Smooth muscle cell (in vitro differentiated cells): ENCODE data around the gene SPRING1. TPM values are rescaled to one million over a fixed set of nuclear protein-coding genes. Genes with fewer than 3 reads are reported as not detected.

Source experiments
- DNase-seq: peaks from one replicate; lab custom pipeline; 2025; ENCODE audit not compliant: unreplicated experiment; lab: John Stamatoyannopoulos, UW
- H2AFZ ChIP-seq: fragments of 200-600 bp; sonication (generic); 2 replicates; pipeline ENCODE4 v1.6.0; 2016; ENCODE audit warnings: antibody characterized with exemption, low read depth, mild to moderate bottlenecking
- H3F3A ChIP-seq: fragments of 200-600 bp; sonication (generic); 2 replicates; pipeline ENCODE4 v1.6.0; 2017; ENCODE audit warnings: antibody characterized with exemption, low read depth
- H3K27ac ChIP-seq: fragments of 200-600 bp; sonication (generic); 2 replicates; pipeline ENCODE4 v1.5.1; 2016; ENCODE audit warnings: low read depth, mild to moderate bottlenecking
- H3K27me3 ChIP-seq: fragments of 200-600 bp; sonication (generic); 2 replicates; pipeline ENCODE4 v1.6.1; 2016; ENCODE audit warnings: low read depth, mild to moderate bottlenecking
- H3K36me3 ChIP-seq: fragments of 200-600 bp; sonication (generic); 2 replicates; pipeline ENCODE4 v1.5.1; 2016; ENCODE audit warnings: low read depth
- H3K4me1 ChIP-seq: fragments of 200-600 bp; sonication (generic); 2 replicates; pipeline ENCODE4 v1.5.1; 2016; ENCODE audit warnings: low read depth
- H3K4me2 ChIP-seq: fragments of 200-600 bp; sonication (generic); 2 replicates; pipeline ENCODE4 v1.6.0; 2016; ENCODE audit warnings: mild to moderate bottlenecking
- H3K4me3 ChIP-seq: fragments of 200-600 bp; sonication (generic); 2 replicates; pipeline ENCODE4 v1.5.1; 2016; ENCODE audit warnings: mild to moderate bottlenecking
- H3K79me2 ChIP-seq: fragments of 200-600 bp; sonication (generic); 2 replicates; pipeline ENCODE4 v1.6.0; 2016; ENCODE audit warnings: low read depth, mild to moderate bottlenecking
- H3K9ac ChIP-seq: fragments of 200-600 bp; sonication (generic); 2 replicates; pipeline ENCODE4 v1.6.0; 2016; ENCODE audit warnings: low read depth
- H3K9me3 ChIP-seq: fragments of 200-600 bp; sonication (generic); replicated peaks from 2 replicates; pipeline ENCODE4 v1.5.1; 2016; ENCODE audit warnings: low read depth
- H4K20me1 ChIP-seq: fragments of 200-600 bp; sonication (generic); 2 replicates; pipeline ENCODE4 v1.6.0; 2016; ENCODE audit warnings: low read depth
- CTCF ChIP-seq: fragments of 200-600 bp; sonication (generic); IDR thresholded peaks from 2 replicates; pipeline ENCODE4 v1.5.1; 2017; ENCODE audit warnings: borderline replicate concordance, mild to moderate bottlenecking, antibody characterized with exemption; ENCODE audit not compliant: insufficient read depth, poor library complexity, severe bottlenecking
- WGBS: methylation state at CpG from one replicate; pipeline ENCODE4 v1.1.7; 2016; ENCODE audit warnings: low lambda C conversion rate; 5-methylcytosine and 5-hydroxymethylcytosine counted together
- polyA plus RNA-seq: library from polyadenylated mRNA; unstranded; fragments of >200 nt; fragmentation: Nextera tagmentation; extraction: Ambion mirVana; gene quantifications from 2 replicates; pipeline ENCODE4 v1.2.1, GENCODE V29; 2016
- total RNA-seq: library from RNA; depleted of rRNA; stranded (reverse); fragments of >200 nt; gene quantifications from 2 replicates; pipeline ENCODE4 v1.2.3, GENCODE V29; 2014

The SPRING1 gene
- total and polyA plus RNA-seq, 2 experiments from 2014 or later, result 19.0 to 25.8 TPM

GRCh38 chr12:116773276-116773731 lies 35.4 kb upstream of the SPRING1 start:
- TF ChIP-seq CTCF, result no peak
- Histone ChIP-seq H3K79me2 (no peaks in the 10 kb centered on the region), H3K4me2 (no peak overlapping the region), H3K27ac (no peak overlapping the region), H3K4me1 (no peaks in the 10 kb centered on the region), H2AFZ (no peak overlapping the region), H4K20me1 (no peaks in the 10 kb centered on the region), H3K36me3 (no peaks in the 10 kb centered on the region), H3K9ac (no peak overlapping the region), H3K9me3 (no peaks in the 10 kb centered on the region), H3K27me3 (no peaks in the 10 kb centered on the region), H3K4me3 (no peak overlapping the region), H3F3A (no peaks in the 10 kb centered on the region)
- no peak for DNase-seq
- 87% methylated on average over 4 of the region's 4 CpGs for WGBS

GRCh38 chr12:116771651-116772050 lies 33.8 kb upstream of the SPRING1 start:
- Histone ChIP-seq H3K36me3 (no peaks in the 10 kb centered on the region), H3K27ac (no peak overlapping the region), H2AFZ (no peak overlapping the region), H3K4me3 (no peak overlapping the region), H3K4me2 (no peak overlapping the region), H4K20me1 (no peaks in the 10 kb centered on the region), H3K9me3 (no peaks in the 10 kb centered on the region), H3K79me2 (no peaks in the 10 kb centered on the region), H3K4me1 (no peaks in the 10 kb centered on the region), H3K27me3 (no peaks in the 10 kb centered on the region), H3K9ac (no peak overlapping the region), H3F3A (no peaks in the 10 kb centered on the region)
- TF ChIP-seq CTCF, result no peak
- no peak for DNase-seq
- 80% methylated on average over 8 of the region's 8 CpGs for WGBS

- Histone ChIP-seq H3K9me3 (no peaks in the 10 kb centered on the region), H2AFZ (no peak overlapping the region), H3K27ac (no peak overlapping the region), H3F3A (no peaks in the 10 kb centered on the region), H3K4me2 (no peak overlapping the region), H3K27me3 (no peaks in the 10 kb centered on the region), H4K20me1 (no peaks in the 10 kb centered on the region), H3K9ac (no peak overlapping the region), H3K36me3 (no peaks in the 10 kb centered on the region), H3K4me1 (no peaks in the 10 kb centered on the region), H3K4me3 (no peak overlapping the region), H3K79me2 (no peaks in the 10 kb centered on the region)
- WGBS, result 96% methylated on average over 3 of the region's 3 CpGs
- no peak for DNase-seq
- TF ChIP-seq CTCF, result no peak
Measured at GRCh38 chr12:116766746-116767145, 28.9 kb upstream of the SPRING1 start.

GRCh38 chr12:116766285-116766684 lies 28.4 kb upstream of the SPRING1 start:
- H3K27ac ChIP-seq, result no peak overlapping the region
- no peaks in the 10 kb centered on the region for H3K36me3 ChIP-seq
- no peaks in the 10 kb centered on the region for H3K9me3 ChIP-seq
- H3K4me3 ChIP-seq, result no peak overlapping the region
- H3F3A ChIP-seq, result no peaks in the 10 kb centered on the region
- no peaks in the 10 kb centered on the region for H3K4me1 ChIP-seq
- WGBS, result 96% methylated on average over 3 of the region's 3 CpGs
- DNase-seq, result no peak
- no peaks in the 10 kb centered on the region for H3K27me3 ChIP-seq
- H3K4me2 ChIP-seq, result no peak overlapping the region
- no peak overlapping the region for H3K9ac ChIP-seq
- H4K20me1 ChIP-seq, result no peaks in the 10 kb centered on the region
- H2AFZ ChIP-seq, result no peak overlapping the region
- no peak for TF ChIP-seq CTCF
- no peaks in the 10 kb centered on the region for H3K79me2 ChIP-seq
